ENCODE measurements around the gene ANKRD36. TPM values are rescaled to one million over a fixed set of nuclear protein-coding genes. Genes with fewer than 3 reads are reported as not detected.
"Not testable (repeated sequence)": the region's sequence is repeated elsewhere in the genome, so short reads cannot be mapped to it uniquely, and the experiment has no call there.

ANKRD36 gene
- total and polyA plus RNA-seq, 2 of the 4 experiments (the other 2 are of a cell fraction): 2.6 to 20.1 TPM

DNA sequence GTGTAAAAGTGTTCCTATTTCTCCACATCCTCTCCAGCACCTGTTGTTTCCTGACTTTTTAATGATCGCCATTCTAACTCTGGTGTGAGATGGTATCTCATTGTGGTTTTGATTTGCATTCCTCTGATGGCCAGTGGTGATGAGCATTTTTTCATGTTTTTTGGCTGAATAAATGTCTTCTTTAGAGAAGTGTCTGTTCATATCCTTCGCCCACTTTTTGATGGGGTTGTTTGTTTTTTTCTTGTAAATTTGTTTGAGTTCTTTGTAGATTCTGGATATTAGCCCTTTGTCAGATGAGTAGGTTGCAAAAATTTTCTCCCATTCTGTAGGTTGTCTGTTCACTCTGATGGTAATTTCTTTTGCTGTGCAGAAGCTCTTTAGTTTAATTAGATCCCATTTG is 16.1 kb downstream of the ANKRD36 start:
- H3K36me3 ChIP-seq (ENCODE audit: control insufficient read depth, insufficient read depth, low read length); H3K9ac ChIP-seq (ENCODE audit: low read depth, low read length); H2BK15ac ChIP-seq (ENCODE audit: low read depth, low read length); in situ Hi-C loops (cut with MboI; ENCODE audit: low sequenced_read_pairs); H4K20me1 ChIP-seq (ENCODE audit: insufficient read depth, low read length); H3K4me1 ChIP-seq (ENCODE audit: control insufficient read depth, insufficient read depth, low read length); H3K9me1 ChIP-seq (ENCODE audit: insufficient read depth, low read length); H3K27me3 ChIP-seq (ENCODE audit: control insufficient read depth, insufficient read depth, low read length); H4K8ac ChIP-seq (ENCODE audit: low read depth in 2 of 2, low read length in 2 of 2); H3K56ac ChIP-seq (ENCODE audit: extremely low read depth, insufficient read depth, low read length); BruUV-seq (replicated peaks); H2AK9ac ChIP-seq (replicated peaks; ENCODE audit: low read depth, low read length, poor library complexity); dilution Hi-C loops (cut with HindIII; ENCODE audit: low sequenced_read_pairs, unreplicated experiment); H3K9me3 ChIP-seq (ENCODE audit: control insufficient read depth, insufficient read depth, low read length); H4K91ac ChIP-seq (ENCODE audit: insufficient read depth, low read depth, low read length); intact Hi-C loops (cut with micrococcal nuclease); H3K4me3 ChIP-seq (ENCODE audit: insufficient read depth, low read depth, low read length); H3K14ac ChIP-seq (replicated peaks; ENCODE audit: low read depth, low read length); H2BK120ac ChIP-seq (ENCODE audit: low read depth, low read length); H3K79me1 ChIP-seq (ENCODE audit: low read depth in 1 of 2, low read length in 2 of 2); H2BK20ac ChIP-seq (ENCODE audit: low read depth, low read length); H2AFZ ChIP-seq (replicated peaks; ENCODE audit: low read length, poor library complexity); H3K23ac ChIP-seq (ENCODE audit: low read depth, low read length); H2BK5ac ChIP-seq (ENCODE audit: low read depth, low read length, poor library complexity, severe bottlenecking); DNase-seq; H3K18ac ChIP-seq (ENCODE audit: low read depth, low read length); POLR2A ChIA-PET (ENCODE audit: unreplicated experiment); CTCF ChIA-PET; H3K4me2 ChIP-seq (ENCODE audit: low read depth, low read length); ATAC-seq (ENCODE audit: low read depth); H4K5ac ChIP-seq (ENCODE audit: low read depth, low read length); H3K27ac ChIP-seq (ENCODE audit: insufficient read depth, low read length); H3K4ac ChIP-seq (ENCODE audit: low read depth, low read length); H2AK5ac ChIP-seq (ENCODE audit: low read depth, low read length): not testable (repeated sequence)
- WGBS, 2 experiments (ENCODE audit: extremely low coverage in 2 of 2, insufficient read length in 1 of 2): no CpG with 5 or more reads among the region's 2 CpGs

DNA sequence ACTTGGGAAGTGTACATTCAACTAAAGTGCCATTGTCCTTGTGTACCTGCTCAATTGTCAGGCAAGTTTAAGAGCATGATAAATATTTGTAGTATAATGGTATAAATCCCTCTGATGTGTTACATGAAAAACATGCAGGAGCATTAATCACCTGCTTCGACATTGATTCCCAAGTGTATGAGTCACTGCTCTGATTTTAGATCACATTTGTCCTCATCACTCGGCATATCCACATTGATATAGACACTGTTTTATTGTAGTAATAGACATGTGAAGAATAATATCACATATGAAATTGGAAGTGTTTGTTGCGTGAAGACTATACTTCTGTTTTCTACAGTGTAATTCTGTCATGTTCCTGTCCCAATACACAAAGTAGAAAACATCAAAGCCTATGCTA is 31.1 kb downstream of the ANKRD36 start:
- ATAC-seq (ENCODE audit: low read depth); H4K8ac ChIP-seq (ENCODE audit: low read depth in 2 of 2, low read length in 2 of 2); H3K14ac ChIP-seq (replicated peaks; ENCODE audit: low read depth, low read length); H3K9ac ChIP-seq (ENCODE audit: low read depth, low read length); H3K4me2 ChIP-seq (ENCODE audit: low read depth, low read length); H3K79me1 ChIP-seq (ENCODE audit: low read depth in 1 of 2, low read length in 2 of 2); H2AK9ac ChIP-seq (replicated peaks; ENCODE audit: low read depth, low read length, poor library complexity); H2BK5ac ChIP-seq (ENCODE audit: low read depth, low read length, poor library complexity, severe bottlenecking); H2BK20ac ChIP-seq (ENCODE audit: low read depth, low read length); DNase-seq; H3K9me3 ChIP-seq (ENCODE audit: control insufficient read depth, insufficient read depth, low read length); H3K56ac ChIP-seq (ENCODE audit: extremely low read depth, insufficient read depth, low read length); H4K91ac ChIP-seq (ENCODE audit: insufficient read depth, low read depth, low read length); H3K27ac ChIP-seq (ENCODE audit: insufficient read depth, low read length); BruUV-seq (replicated peaks); H3K9me1 ChIP-seq (ENCODE audit: insufficient read depth, low read length); H2AK5ac ChIP-seq (ENCODE audit: low read depth, low read length); H3K4me1 ChIP-seq (ENCODE audit: control insufficient read depth, insufficient read depth, low read length); H3K18ac ChIP-seq (ENCODE audit: low read depth, low read length); H2AFZ ChIP-seq (replicated peaks; ENCODE audit: low read length, poor library complexity); H3K27me3 ChIP-seq (ENCODE audit: control insufficient read depth, insufficient read depth, low read length); H3K23ac ChIP-seq (ENCODE audit: low read depth, low read length); H2BK120ac ChIP-seq (ENCODE audit: low read depth, low read length); H4K5ac ChIP-seq (ENCODE audit: low read depth, low read length); in situ Hi-C loops (cut with MboI; ENCODE audit: low sequenced_read_pairs); POLR2A ChIA-PET (ENCODE audit: unreplicated experiment); H3K4me3 ChIP-seq (ENCODE audit: insufficient read depth, low read depth, low read length); CTCF ChIA-PET; H2BK15ac ChIP-seq (ENCODE audit: low read depth, low read length); intact Hi-C loops (cut with micrococcal nuclease); H4K20me1 ChIP-seq (ENCODE audit: insufficient read depth, low read length); dilution Hi-C loops (cut with HindIII; ENCODE audit: low sequenced_read_pairs, unreplicated experiment); H3K4ac ChIP-seq (ENCODE audit: low read depth, low read length); H3K36me3 ChIP-seq (ENCODE audit: control insufficient read depth, insufficient read depth, low read length): not testable (repeated sequence)
- no CpG with 5 or more reads among the region's 3 CpGs for WGBS, 2 experiments (ENCODE audit: extremely low coverage in 2 of 2, insufficient read length in 1 of 2)

Measured in IMR-90 (cell line).